ENCODE measurements around the gene ZMYND10.
A peak's percentile ranks its signal among the peaks of the same experiment; 100 is the strongest.

ZMYND10 gene

GRCh38 chr3:50322386-50323091 lies 23.0 kb downstream of the ZMYND10 start, which contains the start of gene HYAL2:
TSS of gene HYAL2 (minus strand) at chr3:50322745. CDS start at chr3:50320489, 2,256 bp downstream.
- no peak for DNase-seq (ENCODE audit: low spot score)
- TF ChIP-seq CTCF (IDR thresholded peaks at IDR 0.05; ENCODE audit: borderline replicate concordance, control extremely low read depth, extremely low read depth, insufficient read depth, missing control alignments), result no peak
- in situ Hi-C loops (cut with MboI; ENCODE audit: low sequenced_read_pairs, unreplicated experiment), result no loop called here

GRCh38 chr3:50322115-50322385 lies 23.5 kb downstream of the ZMYND10 start:
- in situ Hi-C loops (cut with MboI; ENCODE audit: low sequenced_read_pairs, unreplicated experiment), result no loop called here
- TF ChIP-seq CTCF (IDR thresholded peaks at IDR 0.05; ENCODE audit: borderline replicate concordance, control extremely low read depth, extremely low read depth, insufficient read depth, missing control alignments), result no peak
- no peak for DNase-seq (ENCODE audit: low spot score)

- peak; percentile 93 for DNase-seq (ENCODE audit: low spot score)
- in situ Hi-C loops (cut with MboI; ENCODE audit: low sequenced_read_pairs, unreplicated experiment), result no loop called here
- peak; percentile 41 for TF ChIP-seq CTCF (IDR thresholded peaks at IDR 0.05; ENCODE audit: borderline replicate concordance, control extremely low read depth, extremely low read depth, insufficient read depth, missing control alignments)
Measured at GRCh38 chr3:50321336-50322114, 24.0 kb downstream of the ZMYND10 start.

- DNase-seq (ENCODE audit: low spot score), result peak; percentile 86
- TF ChIP-seq CTCF (IDR thresholded peaks at IDR 0.05; ENCODE audit: borderline replicate concordance, control extremely low read depth, extremely low read depth, insufficient read depth, missing control alignments), result no peak
- in situ Hi-C loops (cut with MboI; ENCODE audit: low sequenced_read_pairs, unreplicated experiment), result no loop called here
Measured at GRCh38 chr3:50320853-50321335, 24.6 kb downstream of the ZMYND10 start.

- DNase-seq (ENCODE audit: low spot score), result no peak
- in situ Hi-C loops (cut with MboI; ENCODE audit: low sequenced_read_pairs, unreplicated experiment), result no loop called here
- TF ChIP-seq CTCF (IDR thresholded peaks at IDR 0.05; ENCODE audit: borderline replicate concordance, control extremely low read depth, extremely low read depth, insufficient read depth, missing control alignments), result no peak
Measured at GRCh38 chr3:50319894-50320625, 25.5 kb downstream of the ZMYND10 start.

GRCh38 chr3:50319181-50319893 lies 26.2 kb downstream of the ZMYND10 start:
- in situ Hi-C loops (cut with MboI; ENCODE audit: low sequenced_read_pairs, unreplicated experiment), result no loop called here
- no peak for TF ChIP-seq CTCF (IDR thresholded peaks at IDR 0.05; ENCODE audit: borderline replicate concordance, control extremely low read depth, extremely low read depth, insufficient read depth, missing control alignments)
- DNase-seq (ENCODE audit: low spot score), result no peak
